ENCODE measurements around the gene MBD6. TPM values are rescaled to one million over a fixed set of nuclear protein-coding genes. Genes with fewer than 3 reads are reported as not detected.
"Not testable (repeated sequence)": the region's sequence is repeated elsewhere in the genome, so short reads cannot be mapped to it uniquely, and the experiment has no call there.

Gene MBD6
- total and polyA plus RNA-seq, 7 donors = 13.5 to 52.8 (median 16.2) TPM

DNA sequence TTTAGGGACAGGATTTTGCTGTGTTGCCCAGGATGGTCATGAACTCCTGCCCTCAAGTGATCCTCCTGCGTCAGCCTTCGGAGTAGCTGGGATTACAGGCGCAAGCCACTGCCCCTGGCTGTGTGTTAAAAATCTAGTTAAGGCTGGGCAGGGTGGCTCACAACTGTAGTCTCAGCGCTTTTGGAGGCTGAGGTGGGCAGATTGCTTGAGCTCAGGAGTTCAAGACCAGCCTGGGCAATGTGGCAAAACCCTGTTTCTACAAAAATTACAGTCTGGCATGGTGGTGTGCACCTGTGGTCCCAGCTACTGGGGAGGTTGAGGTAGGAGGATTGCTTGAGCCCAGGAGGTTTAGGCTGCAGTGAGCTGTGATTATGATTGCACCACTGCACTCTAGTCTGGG lies 11.5 kb upstream of the MBD6 start:
- 98 to 99% methylated on average over 4 of the region's 4 CpGs for WGBS, 2 donors
- Histone ChIP-seq H3K4me1 (no peaks in the 10 kb centered on the region), H3K36me3 (peaks cover 42 to 78% (median 48%) of the 10 kb centered on the region in 4 donors), H3K9me3 (no peaks in the 10 kb centered on the region), H3K4me3 (no peak overlapping the region), H3K27ac (no peak overlapping the region), H3K27me3 (no peaks in the 10 kb centered on the region)
- TF ChIP-seq POLR2AphosphoS5 (IDR thresholded peaks at IDR 0.05) (no peak), POLR2A (IDR thresholded peaks at IDR 0.05) (no peak), EP300 (IDR thresholded peaks at IDR 0.05) (no peak)
- TF ChIP-seq, protein P1, sequence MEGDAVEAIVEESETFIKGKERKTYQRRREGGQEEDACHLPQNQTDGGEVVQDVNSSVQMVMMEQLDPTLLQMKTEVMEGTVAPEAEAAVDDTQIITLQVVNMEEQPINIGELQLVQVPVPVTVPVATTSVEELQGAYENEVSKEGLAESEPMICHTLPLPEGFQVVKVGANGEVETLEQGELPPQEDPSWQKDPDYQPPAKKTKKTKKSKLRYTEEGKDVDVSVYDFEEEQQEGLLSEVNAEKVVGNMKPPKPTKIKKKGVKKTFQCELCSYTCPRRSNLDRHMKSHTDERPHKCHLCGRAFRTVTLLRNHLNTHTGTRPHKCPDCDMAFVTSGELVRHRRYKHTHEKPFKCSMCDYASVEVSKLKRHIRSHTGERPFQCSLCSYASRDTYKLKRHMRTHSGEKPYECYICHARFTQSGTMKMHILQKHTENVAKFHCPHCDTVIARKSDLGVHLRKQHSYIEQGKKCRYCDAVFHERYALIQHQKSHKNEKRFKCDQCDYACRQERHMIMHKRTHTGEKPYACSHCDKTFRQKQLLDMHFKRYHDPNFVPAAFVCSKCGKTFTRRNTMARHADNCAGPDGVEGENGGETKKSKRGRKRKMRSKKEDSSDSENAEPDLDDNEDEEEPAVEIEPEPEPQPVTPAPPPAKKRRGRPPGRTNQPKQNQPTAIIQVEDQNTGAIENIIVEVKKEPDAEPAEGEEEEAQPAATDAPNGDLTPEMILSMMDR (IDR thresholded peaks at IDR 0.05) = no peak
- DNase-seq = no peak
- intact Hi-C loops (cut with DNase I) = no loop called here

DNA sequence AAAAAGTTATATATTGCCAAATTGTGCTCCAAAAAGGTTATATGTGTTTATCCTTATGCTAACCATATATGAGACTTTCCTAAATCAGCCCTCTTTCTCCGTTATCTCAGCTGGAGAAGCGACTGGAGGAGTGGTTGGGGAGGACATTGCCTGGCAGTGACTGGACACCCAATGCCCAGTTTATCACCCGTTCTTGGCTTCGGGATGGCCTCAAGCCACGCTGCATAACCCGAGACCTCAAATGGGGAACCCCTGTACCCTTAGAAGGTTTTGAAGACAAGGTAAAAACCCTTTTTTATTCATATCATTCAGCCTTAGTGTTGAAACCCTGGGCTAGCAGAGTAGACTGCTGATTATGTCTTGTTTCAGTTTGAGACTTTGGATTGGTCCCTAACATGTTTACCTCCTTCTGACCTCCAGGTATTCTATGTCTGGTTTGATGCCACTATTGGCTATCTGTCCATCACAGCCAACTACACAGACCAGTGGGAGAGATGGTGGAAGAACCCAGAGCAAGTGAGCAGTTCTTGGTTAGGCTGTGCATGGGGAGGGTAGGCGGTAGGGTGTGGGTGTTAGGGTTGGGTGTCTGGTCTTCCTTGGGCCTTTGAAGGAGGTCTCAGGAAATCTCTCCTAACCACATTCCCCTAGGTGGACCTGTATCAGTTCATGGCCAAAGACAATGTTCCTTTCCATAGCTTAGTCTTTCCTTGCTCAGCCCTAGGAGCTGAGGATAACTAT lies 10.9 kb upstream of the MBD6 start:
- H3K9me3 ChIP-seq = no peaks in the 10 kb centered on the region
- no peak overlapping the region for H3K4me3 ChIP-seq
- H3K4me1 ChIP-seq = peaks cover 0 to 2% (median under 1%) of the 10 kb centered on the region in 4 donors
- no peak overlapping the region for H3K27ac ChIP-seq
- 95 to 96% methylated on average over 7 of the region's 7 CpGs for WGBS, 2 donors
- H3K36me3 ChIP-seq = peaks cover 44 to 80% (median 53%) of the 10 kb centered on the region in 4 donors
- no peaks in the 10 kb centered on the region for H3K27me3 ChIP-seq
- intact Hi-C loops (cut with DNase I) = no loop called here
- TF ChIP-seq EP300 (IDR thresholded peaks at IDR 0.05) (no peak), POLR2A (IDR thresholded peaks at IDR 0.05) (no peak), POLR2AphosphoS5 (IDR thresholded peaks at IDR 0.05) (no peak)
- TF ChIP-seq, protein P1 (IDR thresholded peaks at IDR 0.05) = no peak
- no peak for DNase-seq

GRCh38 chr12:57512665-57513064 lies 10.0 kb upstream of the MBD6 start:
- H3K27ac ChIP-seq = no peak overlapping the region
- H3K9me3 ChIP-seq = no peaks in the 10 kb centered on the region
- H3K4me1 ChIP-seq = peaks cover 0 to 11% (median 9%) of the 10 kb centered on the region in 4 donors
- intact Hi-C loops (cut with DNase I) = no loop called here
- WGBS, 2 donors = 94 to 95% methylated on average over 6 of the region's 6 CpGs
- no peak overlapping the region for H3K4me3 ChIP-seq
- no peak for DNase-seq
- no peaks in the 10 kb centered on the region for H3K27me3 ChIP-seq
- TF ChIP-seq POLR2A (IDR thresholded peaks at IDR 0.05) (no peak), EP300 (IDR thresholded peaks at IDR 0.05) (no peak), POLR2AphosphoS5 (IDR thresholded peaks at IDR 0.05) (no peak)
- TF ChIP-seq, protein P1 (IDR thresholded peaks at IDR 0.05) = no peak
- H3K36me3 ChIP-seq = peaks cover 47 to 89% (median 60%) of the 10 kb centered on the region in 4 donors

- H3K27ac ChIP-seq = no peak overlapping the region
- intact Hi-C loops (cut with DNase I) = no loop called here
- no peak overlapping the region for H3K4me3 ChIP-seq
- WGBS, 2 donors = 96 to 98% methylated on average over 5 of the region's 5 CpGs
- no peaks in the 10 kb centered on the region for H3K27me3 ChIP-seq
- DNase-seq = no peak
- H3K4me1 ChIP-seq = peaks cover 0 to 17% (median 15%) of the 10 kb centered on the region in 4 donors
- peaks cover 47 to 90% (median 60%) of the 10 kb centered on the region in 4 donors for H3K36me3 ChIP-seq
- no peaks in the 10 kb centered on the region for H3K9me3 ChIP-seq
- no peak for TF ChIP-seq EP300 (IDR thresholded peaks at IDR 0.05)
- TF ChIP-seq, protein P1 (IDR thresholded peaks at IDR 0.05) = no peak
- TF ChIP-seq POLR2A (IDR thresholded peaks at IDR 0.05) = no peak
- TF ChIP-seq POLR2AphosphoS5 (IDR thresholded peaks at IDR 0.05) = no peak
These were observed 9.4 kb upstream of the MBD6 start for GRCh38 chr12:57513266-57513665.

GRCh38 chr12:57513677-57514076 lies 8.9 kb upstream of the MBD6 start:
- Histone ChIP-seq H3K36me3 (peaks cover 47 to 89% (median 60%) of the 10 kb centered on the region in 4 donors), H3K4me1 (peaks cover 0 to 21% (median 19%) of the 10 kb centered on the region in 4 donors)
- H3K4me3 ChIP-seq; intact Hi-C loops (cut with DNase I); H3K27ac ChIP-seq; H3K27me3 ChIP-seq; H3K9me3 ChIP-seq; DNase-seq: not testable (repeated sequence)
- 94 to 96% methylated on average over 6 of the region's 6 CpGs for whole genome bisulfite sequencing, 2 donors

- 91 to 95% methylated on average over 9 of the region's 9 CpGs for WGBS, 2 donors
- H3K4me3 ChIP-seq; intact Hi-C loops (cut with DNase I); H3K27ac ChIP-seq; DNase-seq; H3K27me3 ChIP-seq; H3K9me3 ChIP-seq: not testable (repeated sequence)
- peaks cover 47 to 83% (median 60%) of the 10 kb centered on the region in 4 donors for H3K36me3 ChIP-seq
- H3K4me1 ChIP-seq = peaks cover 0 to 27% (median 25%) of the 10 kb centered on the region in 4 donors
These were observed 8.4 kb upstream of the MBD6 start for GRCh38 chr12:57514246-57514645.
